Breast epithelium (tissue), 4 donors: Measurements from ENCODE around the gene EIF4ENIF1. TPM values are rescaled to one million over a fixed set of nuclear protein-coding genes. Genes with fewer than 3 reads are reported as not detected.

Experiments used
- DNase-seq, 2 donors: peaks; one replicate each; pipeline ENCODE4 v3.0.0-alpha.2; 2019; ENCODE audit warnings: low spot score in 2 of 2
- H3K27ac ChIP-seq, 2 donors: fragments of 200-600 bp; sonication (generic) in 1 of 2; one replicate each; pipeline ENCODE4 v1.5.1; 2016 to 2019; ENCODE audit warnings: mild to moderate bottlenecking in 1 of 2
- H3K27me3 ChIP-seq, 2 donors: fragments of 200-600 bp; sonication (generic) in 1 of 2; one replicate each; pipeline versions ENCODE4 v1.5.1 to v1.6.0; 2017 to 2019; ENCODE audit warnings: control low read depth in 1 of 2, mild to moderate bottlenecking in 1 of 2
- H3K36me3 ChIP-seq: fragments of 200-600 bp; one replicate; pipeline ENCODE4 v1.5.1; 2019
- H3K4me1 ChIP-seq, 2 donors: fragments of 200-600 bp; sonication (generic); one replicate each; pipeline ENCODE4 v1.5.1; 2016 to 2019; ENCODE audit warnings: control low read depth in 1 of 2
- H3K4me3 ChIP-seq, 3 donors: fragments of 200-600 bp; sonication (generic); 1 replicate in 2 of 3; 2 replicates in 1 of 3; pipeline ENCODE4 v1.5.1; 2016 to 2019; ENCODE audit warnings: mild to moderate bottlenecking in 3 of 3, moderate library complexity in 2 of 3
- H3K9me3 ChIP-seq, 2 donors: fragments of 200-600 bp; sonication (generic) in 1 of 2; one replicate each; pipeline ENCODE4 v1.5.1; 2016 to 2019; ENCODE audit warnings: control low read depth in 1 of 2
- POLR2A ChIP-seq: fragments of 450-650 bp; IDR thresholded peaks from one replicate; pipeline ENCODE4 v1.6.1; 2016; ENCODE audit warnings: antibody characterized with exemption, mild to moderate bottlenecking, moderate library complexity
- POLR2AphosphoS5 ChIP-seq, 3 donors: sonication (generic); formaldehyde crosslinking; IDR thresholded peaks; one replicate each; pipeline ENCODE4 v1.6.1; 2017; ENCODE audit warnings: antibody characterized with exemption in 3 of 3
- intact Hi-C: fragments of 100-400 bp; cut with DNase I; formaldehyde crosslinking; loops from one replicate; pipeline ENCODE4 v1.15.1; 2023; ENCODE audit warnings: low total_unique reads
- total RNA-seq, 3 donors: library from RNA; depleted of rRNA; stranded (reverse); fragments of >200 nt; gene quantifications; one replicate each; pipeline ENCODE4 v1.1.0, GENCODE V29; 2016
- TF ChIP-seq, protein P1 (sequence below), 3 donors: fragments of 450-650 bp; IDR thresholded peaks; one replicate each; pipeline ENCODE4 v1.5.1; 2016 to 2017; ENCODE audit warnings: antibody characterized with exemption in 3 of 3, mild to moderate bottlenecking in 3 of 3, moderate library complexity in 3 of 3

EIF4ENIF1 gene
- total RNA-seq, 3 donors from 2014 or later = 15.2 to 23.3 (median 20.0) TPM

DNA sequence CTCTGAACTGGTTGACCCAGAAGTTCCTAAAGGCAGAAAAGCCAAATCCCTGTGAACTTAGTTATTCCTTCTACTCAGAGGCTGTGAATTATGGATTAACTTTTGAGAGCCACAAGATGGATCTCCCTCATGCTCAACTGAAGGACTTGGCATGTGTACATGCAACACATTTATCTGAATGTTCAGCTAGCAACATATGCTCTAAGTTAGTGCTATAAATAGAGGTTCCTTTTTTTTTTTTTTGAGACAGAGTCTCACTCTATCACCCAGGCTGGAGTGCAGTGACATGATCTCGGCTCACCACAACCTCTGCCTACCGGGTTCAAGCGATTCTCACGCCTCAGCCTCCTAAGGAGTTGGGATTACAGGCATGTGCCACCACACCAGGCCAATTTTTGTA lies 40.1 kb downstream of the EIF4ENIF1 start:
- no peaks in the 10 kb centered on the region for H3K4me1 ChIP-seq

DNA sequence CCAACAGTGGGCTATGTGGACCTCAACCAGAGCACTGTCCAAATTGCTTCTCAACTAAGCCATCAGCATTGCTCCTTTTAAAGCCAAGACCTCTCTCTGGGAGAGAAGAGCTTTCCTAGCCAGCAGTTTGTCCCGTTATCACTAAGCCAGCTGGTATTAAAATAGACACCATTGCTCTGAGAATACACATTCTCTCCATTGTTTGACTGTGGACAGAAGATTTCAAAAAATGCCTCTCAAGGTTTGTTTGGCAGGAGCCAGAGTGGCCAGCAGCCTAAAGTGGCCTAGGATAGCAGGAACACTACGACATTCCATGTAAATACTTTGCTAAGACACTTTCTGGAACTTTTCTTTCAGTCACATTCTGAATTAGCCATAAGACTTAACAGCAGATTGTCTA lies 41.3 kb downstream of the EIF4ENIF1 start:
- TF ChIP-seq, protein P1, sequence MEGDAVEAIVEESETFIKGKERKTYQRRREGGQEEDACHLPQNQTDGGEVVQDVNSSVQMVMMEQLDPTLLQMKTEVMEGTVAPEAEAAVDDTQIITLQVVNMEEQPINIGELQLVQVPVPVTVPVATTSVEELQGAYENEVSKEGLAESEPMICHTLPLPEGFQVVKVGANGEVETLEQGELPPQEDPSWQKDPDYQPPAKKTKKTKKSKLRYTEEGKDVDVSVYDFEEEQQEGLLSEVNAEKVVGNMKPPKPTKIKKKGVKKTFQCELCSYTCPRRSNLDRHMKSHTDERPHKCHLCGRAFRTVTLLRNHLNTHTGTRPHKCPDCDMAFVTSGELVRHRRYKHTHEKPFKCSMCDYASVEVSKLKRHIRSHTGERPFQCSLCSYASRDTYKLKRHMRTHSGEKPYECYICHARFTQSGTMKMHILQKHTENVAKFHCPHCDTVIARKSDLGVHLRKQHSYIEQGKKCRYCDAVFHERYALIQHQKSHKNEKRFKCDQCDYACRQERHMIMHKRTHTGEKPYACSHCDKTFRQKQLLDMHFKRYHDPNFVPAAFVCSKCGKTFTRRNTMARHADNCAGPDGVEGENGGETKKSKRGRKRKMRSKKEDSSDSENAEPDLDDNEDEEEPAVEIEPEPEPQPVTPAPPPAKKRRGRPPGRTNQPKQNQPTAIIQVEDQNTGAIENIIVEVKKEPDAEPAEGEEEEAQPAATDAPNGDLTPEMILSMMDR (IDR thresholded peaks at IDR 0.05) = no peak
- TF ChIP-seq POLR2A = no peak
- no peak for TF ChIP-seq POLR2AphosphoS5 (IDR thresholded peaks at IDR 0.05)
- DNase-seq = no peak
- H3K27me3 ChIP-seq = no peaks in the 10 kb centered on the region
- H3K4me3 ChIP-seq = no peak overlapping the region
- no peak overlapping the region for H3K27ac ChIP-seq
- no peaks in the 10 kb centered on the region for H3K9me3 ChIP-seq
- intact Hi-C loops = no loop called here
- H3K4me1 ChIP-seq = no peaks in the 10 kb centered on the region
- no peaks in the 10 kb centered on the region for H3K36me3 ChIP-seq

More for the DNA sequence above, 40.1 kb downstream of the EIF4ENIF1 start:
- DNase-seq = no peak
- TF ChIP-seq POLR2A (no peak), POLR2AphosphoS5 (IDR thresholded peaks at IDR 0.05) (no peak)
- TF ChIP-seq, protein P1 (IDR thresholded peaks at IDR 0.05) = no peak
- peaks cover 7% of the 10 kb centered on the region for H3K36me3 ChIP-seq
- no peak overlapping the region for H3K4me3 ChIP-seq
- H3K27me3 ChIP-seq = no peaks in the 10 kb centered on the region
- no peak overlapping the region for H3K27ac ChIP-seq
- no peaks in the 10 kb centered on the region for H3K9me3 ChIP-seq
- intact Hi-C loops = no loop called here

DNA sequence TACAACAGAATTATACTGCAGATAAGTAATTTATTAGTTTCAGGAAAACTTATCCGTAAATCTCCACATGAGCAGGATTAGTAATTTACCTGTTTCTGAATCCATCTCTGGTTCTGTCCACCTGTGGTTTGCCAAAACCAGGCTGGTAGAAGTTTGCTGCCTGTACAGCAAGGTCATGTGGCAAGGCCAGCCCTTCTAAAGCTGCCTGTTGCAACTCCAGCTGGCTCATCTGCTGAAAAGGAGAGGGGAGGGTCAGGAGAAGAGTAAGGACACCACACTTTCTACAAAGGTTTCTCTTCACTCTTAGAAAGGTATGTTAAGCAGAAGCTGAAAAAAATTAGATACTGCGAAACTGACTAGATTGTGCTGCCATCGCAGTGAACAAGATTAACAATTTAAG lies 42.3 kb downstream of the EIF4ENIF1 start:
- TF ChIP-seq, protein P1 (IDR thresholded peaks at IDR 0.05) = no peak
- no peak for TF ChIP-seq POLR2AphosphoS5 (IDR thresholded peaks at IDR 0.05)
- TF ChIP-seq POLR2A = no peak
- intact Hi-C loops = no loop called here
- Histone ChIP-seq H3K9me3 (no peaks in the 10 kb centered on the region), H3K27ac (no peak overlapping the region), H3K27me3 (no peaks in the 10 kb centered on the region), H3K4me3 (no peak overlapping the region), H3K36me3 (no peaks in the 10 kb centered on the region), H3K4me1 (no peaks in the 10 kb centered on the region)
- no peak for DNase-seq

DNA sequence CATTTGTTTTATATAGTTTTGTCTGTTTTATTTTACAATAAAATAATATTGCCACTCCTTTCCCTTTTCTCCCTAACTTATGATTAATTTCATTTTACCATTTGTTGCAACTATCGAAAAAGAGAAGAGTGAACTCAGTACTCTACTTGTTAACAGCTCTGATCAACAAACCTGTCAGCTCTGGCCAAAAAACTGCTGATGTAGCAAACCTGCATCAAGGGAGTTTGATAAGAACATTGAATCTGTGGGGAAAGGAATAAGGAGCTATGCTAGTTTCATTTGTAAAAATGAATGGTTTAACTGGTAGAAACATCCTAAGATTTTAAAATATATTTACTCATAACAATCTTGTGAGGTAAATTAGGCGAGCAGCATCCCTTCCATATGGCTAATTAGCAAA lies 42.9 kb downstream of the EIF4ENIF1 start:
- H3K9me3 ChIP-seq = no peaks in the 10 kb centered on the region
- DNase-seq = no peak
- H3K4me1 ChIP-seq = no peaks in the 10 kb centered on the region
- H3K4me3 ChIP-seq = no peak overlapping the region
- H3K36me3 ChIP-seq = no peaks in the 10 kb centered on the region
- TF ChIP-seq POLR2A = no peak
- TF ChIP-seq, protein P1 (IDR thresholded peaks at IDR 0.05) = no peak
- TF ChIP-seq POLR2AphosphoS5 (IDR thresholded peaks at IDR 0.05) = no peak
- no peak overlapping the region for H3K27ac ChIP-seq
- intact Hi-C loops = no loop called here
- no peaks in the 10 kb centered on the region for H3K27me3 ChIP-seq

DNA sequence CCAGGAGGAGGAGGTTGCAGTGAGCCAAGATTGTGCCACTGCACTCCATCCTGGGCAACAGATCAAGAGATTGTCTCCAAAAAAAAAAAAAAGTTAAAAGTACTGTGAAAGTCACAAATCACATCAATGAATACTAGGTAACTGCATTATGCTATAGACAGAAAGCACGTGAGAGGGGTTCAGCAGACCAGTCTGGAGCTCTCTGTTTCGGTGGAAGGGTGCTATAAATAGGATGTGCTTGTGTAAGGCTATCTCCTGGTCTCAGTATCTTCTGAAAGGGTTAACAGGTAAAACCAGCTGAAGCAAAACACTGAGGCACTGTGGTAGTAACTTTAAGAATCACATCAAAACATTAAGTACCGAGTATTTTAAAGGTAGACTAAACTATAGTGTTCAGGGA lies 43.4 kb downstream of the EIF4ENIF1 start:
- no peak for DNase-seq
- no peaks in the 10 kb centered on the region for H3K36me3 ChIP-seq
- no peaks in the 10 kb centered on the region for H3K4me1 ChIP-seq

More for the DNA sequence above, 43.4 kb downstream of the EIF4ENIF1 start:
- intact Hi-C loops = no loop called here
- Histone ChIP-seq H3K9me3 (no peaks in the 10 kb centered on the region), H3K27ac (no peak overlapping the region), H3K4me3 (no peak overlapping the region), H3K27me3 (no peaks in the 10 kb centered on the region)
- no peak for TF ChIP-seq POLR2AphosphoS5 (IDR thresholded peaks at IDR 0.05)
- TF ChIP-seq, protein P1 (IDR thresholded peaks at IDR 0.05) = no peak
- TF ChIP-seq POLR2A = no peak
